Liver (tissue), 9 donors: Measurements from ENCODE around the gene NPTN. TPM values are rescaled to one million over a fixed set of nuclear protein-coding genes. Genes with fewer than 3 reads are reported as not detected.

Experiments used
- DNase-seq: peaks from one replicate; pipeline ENCODE4 v3.0.0-alpha.2; 2017; ENCODE audit warnings: low spot score
- H3K27ac ChIP-seq, 2 donors: one replicate each; pipeline ENCODE4 v1.7.0; 2013; ENCODE audit warnings: inconsistent platforms in 2 of 2, low read length in 2 of 2, control low read depth in 1 of 2, low read depth in 1 of 2, mild to moderate bottlenecking in 1 of 2
- H3K27me3 ChIP-seq, 4 donors: one replicate each; pipeline versions ENCODE4 v1.6.1 to v1.7.0; 2013; ENCODE audit warnings: low read length in 3 of 4, inconsistent platforms in 1 of 4, mild to moderate bottlenecking in 1 of 4, moderate library complexity in 1 of 4; ENCODE audit not compliant: control insufficient read depth in 4 of 4, insufficient read depth in 4 of 4
- H3K36me3 ChIP-seq, 4 donors: one replicate each; pipeline versions ENCODE4 v1.6.1 to v1.7.0; 2013; ENCODE audit warnings: low read length in 3 of 4, mild to moderate bottlenecking in 3 of 4, low read depth in 1 of 4, moderate library complexity in 1 of 4; ENCODE audit not compliant: control insufficient read depth in 4 of 4, insufficient read depth in 3 of 4
- H3K4me1 ChIP-seq, 4 donors: one replicate each; pipeline versions ENCODE4 v1.6.1 to v1.7.0; 2013; ENCODE audit warnings: low read length in 3 of 4, mild to moderate bottlenecking in 3 of 4, moderate library complexity in 1 of 4; ENCODE audit not compliant: control insufficient read depth in 4 of 4, insufficient read depth in 4 of 4
- H3K4me3 ChIP-seq, 3 donors: one replicate each; pipeline versions ENCODE4 v1.6.1 to v1.7.0; 2013; ENCODE audit warnings: low read length in 3 of 3, control low read depth in 1 of 3, low read depth in 1 of 3, mild to moderate bottlenecking in 1 of 3
- H3K9ac ChIP-seq, 2 donors: one replicate each; pipeline ENCODE4 v1.7.0; 2013; ENCODE audit warnings: low read length in 2 of 2, mild to moderate bottlenecking in 2 of 2, moderate library complexity in 2 of 2, control low read depth in 1 of 2, low read depth in 1 of 2
- H3K9me3 ChIP-seq, 4 donors: one replicate each; pipeline versions ENCODE4 v1.6.1 to v1.7.0; 2013; ENCODE audit warnings: low read length in 3 of 4; ENCODE audit not compliant: control insufficient read depth in 4 of 4
- ATF3 ChIP-seq: IDR thresholded peaks from 2 replicates; pipeline ENCODE4 v1.6.1; 2016; ENCODE audit warnings: antibody characterized with exemption
- CTCF ChIP-seq: fragments of 150-350 bp; IDR thresholded peaks from 2 replicates; pipeline ENCODE4 v1.5.1; 2017; ENCODE audit warnings: improper control_type of control experiment, low read depth, low read length; ENCODE audit not compliant: missing input control
- EGR1 ChIP-seq, 2 donors: IDR thresholded peaks; 2 replicates each; pipeline ENCODE4 v1.6.1; 2016 to 2018; ENCODE audit warnings: antibody characterized with exemption in 2 of 2, low read depth in 2 of 2
- FOXA1 ChIP-seq: IDR thresholded peaks from 2 replicates; pipeline ENCODE4 v1.6.1; 2016; ENCODE audit warnings: antibody characterized with exemption
- FOXA2 ChIP-seq: IDR thresholded peaks from 2 replicates; pipeline ENCODE4 v1.6.1; 2016; ENCODE audit warnings: antibody characterized with exemption
- GABPA ChIP-seq, 2 donors: IDR thresholded peaks in 1 of 2; conservative IDR thresholded peaks in 1 of 2; 2 replicates each; pipeline ENCODE4 v1.6.1; 2016; ENCODE audit warnings: antibody characterized with exemption in 2 of 2, mild to moderate bottlenecking in 1 of 2, moderate library complexity in 1 of 2
- HNF4A ChIP-seq, 2 donors: conservative IDR thresholded peaks; 2 replicates each; pipeline ENCODE4 v1.6.1; 2016; ENCODE audit warnings: antibody characterized with exemption in 2 of 2, mild to moderate bottlenecking in 2 of 2
- HNF4G ChIP-seq: IDR thresholded peaks from 2 replicates; pipeline ENCODE4 v1.6.1; 2016; ENCODE audit warnings: antibody characterized with exemption
- JUND ChIP-seq, 2 donors: IDR thresholded peaks; 2 replicates each; pipeline ENCODE4 v1.6.1; 2016; ENCODE audit warnings: antibody characterized with exemption in 2 of 2
- MAX ChIP-seq: IDR thresholded peaks from 2 replicates; pipeline ENCODE4 v1.6.1; 2016; ENCODE audit warnings: antibody characterized with exemption
- NR2F2 ChIP-seq: IDR thresholded peaks from 2 replicates; pipeline ENCODE4 v1.6.1; 2016; ENCODE audit warnings: antibody characterized with exemption
- RAD21 ChIP-seq, 2 donors: IDR thresholded peaks; 2 replicates each; pipeline ENCODE4 v1.6.1; 2016; ENCODE audit warnings: antibody characterized with exemption in 2 of 2, mild to moderate bottlenecking in 2 of 2
- RXRA ChIP-seq, 2 donors: IDR thresholded peaks; 2 replicates each; pipeline ENCODE4 v1.6.1; 2017 to 2018; ENCODE audit warnings: antibody characterized with exemption in 2 of 2, mild to moderate bottlenecking in 1 of 2
- SP1 ChIP-seq: IDR thresholded peaks from 2 replicates; pipeline ENCODE4 v1.6.1; 2018; ENCODE audit warnings: antibody characterized with exemption, mild to moderate bottlenecking
- TAF1 ChIP-seq: conservative IDR thresholded peaks from 2 replicates; pipeline ENCODE4 v1.6.1; 2016; ENCODE audit warnings: antibody characterized with exemption, mild to moderate bottlenecking
- YY1 ChIP-seq: IDR thresholded peaks from 2 replicates; pipeline ENCODE4 v1.6.1; 2016; ENCODE audit warnings: antibody characterized with exemption, mild to moderate bottlenecking
- WGBS: extraction: QIAGEN DNeasy Blood & Tissue Kit; methylation state at CpG from one replicate; pipeline ENCODE4 v1.1.7; 2013; 5-methylcytosine and 5-hydroxymethylcytosine counted together
- polyA plus RNA-seq, 2 donors: library from polyadenylated mRNA; stranded (reverse) in 1 of 2; unstranded in 1 of 2; fragments of 200-250 nt in 1 of 2; fragments of >200 nt in 1 of 2; fragmentation: Nextera tagmentation in 1 of 2; extraction: Ambion mirVana in 1 of 2; gene quantifications; one replicate each; pipeline versions ENCODE4 v1.2.1 to v1.2.3, GENCODE V29; 2013 to 2015
- total RNA-seq, 2 donors: library from RNA; depleted of rRNA; stranded (reverse); fragments of >200 nt; gene quantifications; one replicate each; pipeline ENCODE4 v1.2.3, GENCODE V29; 2014
- TF ChIP-seq, protein P1 (sequence below): IDR thresholded peaks from 2 replicates; pipeline ENCODE4 v1.6.1; 2016; ENCODE audit warnings: antibody characterized with exemption, mild to moderate bottlenecking
- TF ChIP-seq, protein P2 (sequence below): IDR thresholded peaks from 2 replicates; pipeline ENCODE4 v1.6.1; 2016; ENCODE audit warnings: antibody characterized with exemption
- donor health status: healthy.
- donor health status: healthy.
- donor health status: healthy.
- donor health status: healthy.
- donor health status: healthy.

NPTN gene
- total and polyA plus RNA-seq, 4 donors, result 16.8 to 42.4 (median 33.9) TPM

DNA sequence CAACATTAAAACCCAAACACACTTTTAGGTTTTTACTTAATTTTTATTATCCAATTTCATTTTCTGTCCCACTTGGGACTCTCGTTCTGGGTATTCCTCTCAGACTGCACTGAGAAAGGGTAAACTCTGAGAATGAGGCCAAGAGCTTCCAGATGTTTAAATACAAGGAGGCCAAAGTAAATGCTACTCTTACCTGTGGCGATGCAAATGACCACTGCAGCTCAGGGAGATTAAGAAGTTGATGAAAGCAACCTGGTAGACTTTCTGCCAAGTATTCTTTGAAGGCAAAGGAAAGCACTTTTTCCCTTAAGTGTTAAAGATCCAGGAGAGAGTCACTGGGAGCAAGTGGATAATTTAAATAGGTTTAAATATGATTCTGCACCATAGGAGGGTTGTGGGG, 39.1 kb downstream of the NPTN start:
- Histone ChIP-seq H3K9me3 (no peaks in the 10 kb centered on the region), H3K36me3 (peaks cover 0 to 6% (median 1%) of the 10 kb centered on the region in 4 donors), H3K4me1 (no peaks in the 10 kb centered on the region), H3K9ac (no peak overlapping the region), H3K27me3 (no peaks in the 10 kb centered on the region), H3K27ac (no peak overlapping the region), H3K4me3 (no peak overlapping the region)
- no peak for DNase-seq
- WGBS, result 94% methylated on average over 2 of the region's 2 CpGs
- no peak for TF ChIP-seq NR2F2
- no peak for TF ChIP-seq HNF4G
- no peak for TF ChIP-seq RXRA (IDR thresholded peaks at IDR 0.05)
- no peak for TF ChIP-seq FOXA1
- TF ChIP-seq MAX, result no peak
- TF ChIP-seq JUND (IDR thresholded peaks at IDR 0.05), result no peak
- no peak for TF ChIP-seq TAF1
- no peak for TF ChIP-seq YY1
- TF ChIP-seq ATF3, result no peak

DNA sequence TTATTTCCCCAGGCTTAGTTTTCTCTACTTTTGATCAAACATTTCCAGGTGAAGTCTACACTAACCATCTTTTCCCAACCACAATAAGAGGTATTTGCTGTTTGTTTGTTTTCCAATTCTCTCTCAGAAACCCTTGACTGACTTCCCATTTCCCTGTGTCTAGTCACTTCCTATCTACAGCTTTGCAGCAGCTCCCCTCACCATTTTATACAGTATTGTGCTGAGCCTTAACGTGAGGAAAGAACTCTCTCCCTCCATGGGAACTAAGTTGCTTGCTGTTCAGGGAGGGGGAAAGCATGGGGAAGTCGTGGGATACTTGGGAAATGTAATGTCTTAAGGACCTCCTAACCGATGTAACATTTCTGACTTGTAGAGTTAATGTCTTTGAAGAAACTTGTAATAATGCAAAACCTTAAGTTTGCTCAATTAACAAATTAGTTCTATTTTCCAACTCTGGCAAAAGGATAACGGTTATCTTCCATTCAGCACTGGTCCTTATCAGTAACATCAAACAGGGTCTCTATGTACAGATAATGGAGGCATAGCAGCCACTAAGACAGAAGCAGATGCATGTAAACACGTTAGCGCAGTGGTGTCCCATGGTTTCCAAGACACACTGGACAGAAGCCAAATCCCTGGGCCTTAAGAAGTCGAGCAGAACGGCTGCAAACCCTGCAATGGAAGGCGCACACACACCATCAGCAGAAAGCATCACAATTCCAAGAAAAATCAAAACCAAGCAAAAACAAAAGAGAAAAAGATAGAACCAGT, 39.7 kb downstream of the NPTN start:
- WGBS, result 77% methylated on average over 9 of the region's 9 CpGs
- no peak for DNase-seq
- Histone ChIP-seq H3K9ac (no peak overlapping the region), H3K4me1 (no peaks in the 10 kb centered on the region), H3K4me3 (no peak overlapping the region), H3K27me3 (no peaks in the 10 kb centered on the region), H3K9me3 (no peaks in the 10 kb centered on the region), H3K36me3 (peaks cover 0 to 6% (median 1%) of the 10 kb centered on the region in 4 donors), H3K27ac (no peak overlapping the region)
- TF ChIP-seq JUND (IDR thresholded peaks at IDR 0.05), result no peak
- TF ChIP-seq YY1, result no peak
- no peak for TF ChIP-seq EGR1 (IDR thresholded peaks at IDR 0.05; ENCODE audit: low read depth in 2 of 2)
- no peak for TF ChIP-seq MAX
- TF ChIP-seq NR2F2, result no peak
- TF ChIP-seq TAF1, result no peak
- TF ChIP-seq FOXA2, result no peak
- TF ChIP-seq, protein P1, sequence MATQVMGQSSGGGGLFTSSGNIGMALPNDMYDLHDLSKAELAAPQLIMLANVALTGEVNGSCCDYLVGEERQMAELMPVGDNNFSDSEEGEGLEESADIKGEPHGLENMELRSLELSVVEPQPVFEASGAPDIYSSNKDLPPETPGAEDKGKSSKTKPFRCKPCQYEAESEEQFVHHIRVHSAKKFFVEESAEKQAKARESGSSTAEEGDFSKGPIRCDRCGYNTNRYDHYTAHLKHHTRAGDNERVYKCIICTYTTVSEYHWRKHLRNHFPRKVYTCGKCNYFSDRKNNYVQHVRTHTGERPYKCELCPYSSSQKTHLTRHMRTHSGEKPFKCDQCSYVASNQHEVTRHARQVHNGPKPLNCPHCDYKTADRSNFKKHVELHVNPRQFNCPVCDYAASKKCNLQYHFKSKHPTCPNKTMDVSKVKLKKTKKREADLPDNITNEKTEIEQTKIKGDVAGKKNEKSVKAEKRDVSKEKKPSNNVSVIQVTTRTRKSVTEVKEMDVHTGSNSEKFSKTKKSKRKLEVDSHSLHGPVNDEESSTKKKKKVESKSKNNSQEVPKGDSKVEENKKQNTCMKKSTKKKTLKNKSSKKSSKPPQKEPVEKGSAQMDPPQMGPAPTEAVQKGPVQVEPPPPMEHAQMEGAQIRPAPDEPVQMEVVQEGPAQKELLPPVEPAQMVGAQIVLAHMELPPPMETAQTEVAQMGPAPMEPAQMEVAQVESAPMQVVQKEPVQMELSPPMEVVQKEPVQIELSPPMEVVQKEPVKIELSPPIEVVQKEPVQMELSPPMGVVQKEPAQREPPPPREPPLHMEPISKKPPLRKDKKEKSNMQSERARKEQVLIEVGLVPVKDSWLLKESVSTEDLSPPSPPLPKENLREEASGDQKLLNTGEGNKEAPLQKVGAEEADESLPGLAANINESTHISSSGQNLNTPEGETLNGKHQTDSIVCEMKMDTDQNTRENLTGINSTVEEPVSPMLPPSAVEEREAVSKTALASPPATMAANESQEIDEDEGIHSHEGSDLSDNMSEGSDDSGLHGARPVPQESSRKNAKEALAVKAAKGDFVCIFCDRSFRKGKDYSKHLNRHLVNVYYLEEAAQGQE, result no peak
- TF ChIP-seq RXRA (IDR thresholded peaks at IDR 0.05), result no peak
- no peak for TF ChIP-seq ATF3
- no peak for TF ChIP-seq FOXA1
- TF ChIP-seq GABPA (IDR thresholded peaks at IDR 0.05 in 1 of 2, conservative IDR thresholded peaks at IDR 0.05 in 1 of 2), result no peak
- no peak for TF ChIP-seq SP1
- TF ChIP-seq CTCF, result no peak
- TF ChIP-seq HNF4G, result no peak
- no peak for TF ChIP-seq HNF4A (conservative IDR thresholded peaks at IDR 0.05)
- TF ChIP-seq, protein P2, sequence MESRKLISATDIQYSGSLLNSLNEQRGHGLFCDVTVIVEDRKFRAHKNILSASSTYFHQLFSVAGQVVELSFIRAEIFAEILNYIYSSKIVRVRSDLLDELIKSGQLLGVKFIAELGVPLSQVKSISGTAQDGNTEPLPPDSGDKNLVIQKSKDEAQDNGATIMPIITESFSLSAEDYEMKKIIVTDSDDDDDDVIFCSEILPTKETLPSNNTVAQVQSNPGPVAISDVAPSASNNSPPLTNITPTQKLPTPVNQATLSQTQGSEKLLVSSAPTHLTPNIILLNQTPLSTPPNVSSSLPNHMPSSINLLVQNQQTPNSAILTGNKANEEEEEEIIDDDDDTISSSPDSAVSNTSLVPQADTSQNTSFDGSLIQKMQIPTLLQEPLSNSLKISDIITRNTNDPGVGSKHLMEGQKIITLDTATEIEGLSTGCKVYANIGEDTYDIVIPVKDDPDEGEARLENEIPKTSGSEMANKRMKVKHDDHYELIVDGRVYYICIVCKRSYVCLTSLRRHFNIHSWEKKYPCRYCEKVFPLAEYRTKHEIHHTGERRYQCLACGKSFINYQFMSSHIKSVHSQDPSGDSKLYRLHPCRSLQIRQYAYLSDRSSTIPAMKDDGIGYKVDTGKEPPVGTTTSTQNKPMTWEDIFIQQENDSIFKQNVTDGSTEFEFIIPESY, result no peak
- TF ChIP-seq RAD21 (IDR thresholded peaks at IDR 0.05), result no peak
